Endodermal cell (in vitro differentiated cells): ENCODE results near the gene FER1L5. TPM values are rescaled to one million over a fixed set of nuclear protein-coding genes. Genes with fewer than 3 reads are reported as not detected.
"Not testable (repeated sequence)": the region's sequence is repeated elsewhere in the genome, so short reads cannot be mapped to it uniquely, and the experiment has no call there.

Experiments
- DNase-seq: peaks from one replicate; pipeline ENCODE4 v3.0.0-alpha.2; 2017
- H3K27ac ChIP-seq: 2 replicates; pipeline ENCODE4 v1.5.1; 2013; ENCODE audit warnings: mild to moderate bottlenecking, low read depth, low read length, moderate library complexity
- H3K27me3 ChIP-seq: 2 replicates; pipeline ENCODE4 v1.6.1; 2013; ENCODE audit warnings: mild to moderate bottlenecking, low read length, moderate library complexity; ENCODE audit not compliant: insufficient read depth, control insufficient read depth, poor library complexity, severe bottlenecking
- H3K36me3 ChIP-seq: 2 replicates; pipeline ENCODE4 v1.7.0; 2013; ENCODE audit warnings: mild to moderate bottlenecking, low read length, moderate library complexity; ENCODE audit not compliant: control insufficient read depth, insufficient read depth
- H3K4me1 ChIP-seq: one replicate; pipeline ENCODE4 v1.7.0; 2013; ENCODE audit warnings: low read length; ENCODE audit not compliant: control insufficient read depth, insufficient read depth
- H3K4me3 ChIP-seq: 2 replicates; pipeline ENCODE4 v1.5.1; 2013; ENCODE audit warnings: mild to moderate bottlenecking, low read length, moderate library complexity
- H3K9ac ChIP-seq: 2 replicates; pipeline ENCODE4 v1.6.1; 2013; ENCODE audit warnings: mild to moderate bottlenecking, low read length, moderate library complexity; ENCODE audit not compliant: poor library complexity, severe bottlenecking; ENCODE audit errors: extremely low read depth
- H3K9me3 ChIP-seq: 2 replicates; pipeline ENCODE4 v1.6.1; 2013; ENCODE audit warnings: mild to moderate bottlenecking, low read length, moderate library complexity; ENCODE audit not compliant: control insufficient read depth
- H3K27ac Mint-ChIP-seq: 2 replicates; pipeline ENCODE4 v1.8.0; 2020; ENCODE audit warnings: mixed read lengths
- H3K27me3 Mint-ChIP-seq: 2 replicates; pipeline ENCODE4 v1.8.0; 2021; ENCODE audit warnings: mild to moderate bottlenecking, mixed read lengths; ENCODE audit not compliant: insufficient read depth
- H3K36me3 Mint-ChIP-seq: 2 replicates; pipeline ENCODE4 v1.8.0; 2020; ENCODE audit warnings: low read depth, mixed read lengths
- H3K4me1 Mint-ChIP-seq: 2 replicates; pipeline ENCODE4 v1.8.0; 2020; ENCODE audit warnings: mixed read lengths
- H3K4me3 Mint-ChIP-seq: 2 replicates; pipeline ENCODE4 v1.8.0; 2020; ENCODE audit warnings: mild to moderate bottlenecking, moderate library complexity, mixed read lengths
- H3K9me3 Mint-ChIP-seq: 2 replicates; pipeline ENCODE4 v1.8.0; 2020; ENCODE audit warnings: mild to moderate bottlenecking, mixed read lengths
- CTCF ChIP-seq: fragments of 200-600 bp; sonication (generic); conservative IDR thresholded peaks from 2 replicates; pipeline ENCODE4 v1.5.0; 2021; ENCODE audit warnings: antibody characterized with exemption, mild to moderate bottlenecking
- WGBS, 2 experiments: methylation state at CpG; one replicate each; pipeline versions ENCODE4 v1.1.5 to v1.1.7; 2013; ENCODE audit warnings: missing lambda C conversion rate in 2 of 2, mixed read lengths in 1 of 2; ENCODE audit not compliant: insufficient coverage in 1 of 2, insufficient read length in 1 of 2; 5-methylcytosine and 5-hydroxymethylcytosine counted together
- total RNA-seq, 2 donors: library from RNA; stranded (reverse); fragmentation: NEBNext Ultra II Directional in 1 of 2; extraction: Animal tissue kit (Norgen Biotek cat#: 25700) in 1 of 2; gene quantifications; 2 replicates in 1 of 2; 3 replicates in 1 of 2; pipeline ENCODE4 v1.2.1, GENCODE V29; 2021

The FER1L5 gene
- total RNA-seq, 2 donors from 2014 or later = 0.35 to 1.7 TPM

- no peak for TF ChIP-seq CTCF
- WGBS, 2 experiments = 89 to 100% methylated on average over 3 of the region's 3 CpGs
Observed at GRCh38 chr2:96665083-96665569, 22.6 kb downstream of the FER1L5 start.

GRCh38 chr2:96665717-96666116, 23.2 kb downstream of the FER1L5 start:
- not testable (repeated sequence) for H3K36me3 Mint-ChIP-seq, H3K27ac Mint-ChIP-seq, H3K36me3 ChIP-seq, H3K4me3 ChIP-seq, H3K9me3 ChIP-seq, H3K27me3 ChIP-seq, DNase-seq, H3K9ac ChIP-seq, H3K4me3 Mint-ChIP-seq, H3K27ac ChIP-seq, H3K4me1 Mint-ChIP-seq, H3K4me1 ChIP-seq
- peaks cover 19% of the 10 kb centered on the region for H3K27me3 Mint-ChIP-seq
- 93 to 100% methylated on average over 3 of the region's 3 CpGs for WGBS, 2 experiments
- peaks cover 16% of the 10 kb centered on the region for H3K9me3 Mint-ChIP-seq

More at GRCh38 chr2:96665083-96665569, 22.6 kb downstream of the FER1L5 start:
- Mint-ChIP-seq H3K4me3 (no peak overlapping the region), H3K9me3 (peaks cover 16% of the 10 kb centered on the region), H3K27me3 (peaks cover 19% of the 10 kb centered on the region), H3K27ac (no peak overlapping the region), H3K36me3 (no peaks in the 10 kb centered on the region), H3K4me1 (no peaks in the 10 kb centered on the region)
- no peaks in the 10 kb centered on the region for H3K4me1 ChIP-seq
- H3K9ac ChIP-seq = no peak overlapping the region
- H3K9me3 ChIP-seq = peaks cover 10% of the 10 kb centered on the region
- H3K4me3 ChIP-seq = no peak overlapping the region
- H3K27ac ChIP-seq = no peak overlapping the region
- no peak for DNase-seq
- H3K27me3 ChIP-seq = no peaks in the 10 kb centered on the region
- no peaks in the 10 kb centered on the region for H3K36me3 ChIP-seq

- Histone ChIP-seq H3K27me3 (no peaks in the 10 kb centered on the region), H3K27ac (no peak overlapping the region), H3K9ac (no peak overlapping the region), H3K36me3 (no peaks in the 10 kb centered on the region), H3K4me3 (no peak overlapping the region), H3K4me1 (no peaks in the 10 kb centered on the region), H3K9me3 (peaks cover 10% of the 10 kb centered on the region)
- Mint-ChIP-seq H3K27ac (no peak overlapping the region), H3K36me3 (no peaks in the 10 kb centered on the region), H3K9me3 (peaks cover 13% of the 10 kb centered on the region), H3K27me3 (peaks cover 10% of the 10 kb centered on the region), H3K4me1 (no peaks in the 10 kb centered on the region), H3K4me3 (no peak overlapping the region)
- WGBS, 2 experiments = 92 to 94% methylated on average over 10 to 11 of the region's 11 CpGs
- DNase-seq = no peak
- no peak for TF ChIP-seq CTCF
Observed at GRCh38 chr2:96668771-96669170, 26.2 kb downstream of the FER1L5 start.
